ENCODE results near the gene PIGH. TPM values are rescaled to one million over a fixed set of nuclear protein-coding genes. Genes with fewer than 3 reads are reported as not detected.
A peak's percentile ranks its signal among the peaks of the same experiment; 100 is the strongest.

The PIGH gene, protein sequence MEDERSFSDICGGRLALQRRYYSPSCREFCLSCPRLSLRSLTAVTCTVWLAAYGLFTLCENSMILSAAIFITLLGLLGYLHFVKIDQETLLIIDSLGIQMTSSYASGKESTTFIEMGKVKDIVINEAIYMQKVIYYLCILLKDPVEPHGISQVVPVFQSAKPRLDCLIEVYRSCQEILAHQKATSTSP
- 9.8 and 13.0 TPM in 2 replicates for total RNA-seq (2021)
- Bru-seq, nascent RNA, result percentile 56 among the genes with signal in this experiment
- percentile 46 among the genes with signal in this experiment for BruChase-seq, experiment 1, labeled RNA remaining after a 2-hour chase
- BruChase-seq, experiment 2, labeled RNA remaining after a 6-hour chase, result percentile 60 among the genes with signal in this experiment
- long read RNA-seq, transcript PIGH-201 (4 exons, 1,420 nt), result major isoform, 34 of 42 reads
- long read RNA-seq, partial matches to known transcripts, result 0 of 42 reads
- long read RNA-seq, other reads (novel, unspliced or antisense), result 5 of 42 reads

DNA sequence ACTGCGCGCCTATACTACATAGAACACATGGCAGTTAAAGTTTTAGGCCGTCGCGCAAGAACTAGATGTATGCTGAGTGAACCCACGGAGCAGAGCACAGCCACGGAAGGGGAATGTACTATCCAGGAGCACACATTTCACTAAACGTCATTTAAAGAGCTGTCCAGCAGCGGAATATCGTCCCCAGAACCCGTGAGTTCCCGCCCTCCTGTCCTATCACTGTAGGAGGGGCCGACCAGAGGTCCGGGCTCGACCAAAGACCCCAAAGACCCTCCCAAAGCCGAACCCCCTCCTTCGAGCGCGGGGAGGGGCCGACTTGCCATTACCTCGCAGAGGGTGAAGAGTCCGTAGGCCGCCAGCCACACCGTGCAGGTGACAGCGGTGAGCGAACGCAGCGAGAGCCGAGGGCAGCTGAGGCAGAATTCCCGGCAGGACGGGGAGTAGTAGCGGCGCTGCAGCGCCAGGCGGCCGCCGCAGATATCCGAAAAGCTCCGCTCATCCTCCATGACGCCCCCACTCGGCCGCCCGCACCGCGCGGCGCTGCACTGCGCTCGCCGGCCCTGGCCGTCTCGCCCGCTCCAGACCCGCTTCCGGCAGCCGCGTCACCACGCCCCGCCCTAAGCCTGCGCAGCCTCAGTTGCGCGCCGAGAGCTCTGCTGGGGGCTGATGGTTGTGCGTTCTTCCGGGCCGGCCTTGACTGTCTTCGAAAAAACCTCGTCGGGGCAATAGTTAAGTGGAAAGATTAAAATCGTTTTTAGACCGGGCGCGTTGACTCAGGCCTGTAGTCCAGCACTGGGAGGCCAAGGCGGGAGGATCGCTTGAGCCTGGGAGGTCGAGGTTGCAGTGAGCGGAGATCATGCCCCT lies at the start of gene PIGH:
TSS of gene PIGH (minus strand) at position 571 of the 864 bp plus-strand sequence. CDS start at position 506, 65 bp downstream.
- H3F3A ChIP-seq (ENCODE audit: insufficient read depth, low read depth), result peaks cover 38% of the 10 kb centered on the region
- TF ChIP-seq EZH2 (IDR thresholded peaks at IDR 0.05; ENCODE audit: low read depth), result no peak
- TF ChIP-seq, protein P1, sequence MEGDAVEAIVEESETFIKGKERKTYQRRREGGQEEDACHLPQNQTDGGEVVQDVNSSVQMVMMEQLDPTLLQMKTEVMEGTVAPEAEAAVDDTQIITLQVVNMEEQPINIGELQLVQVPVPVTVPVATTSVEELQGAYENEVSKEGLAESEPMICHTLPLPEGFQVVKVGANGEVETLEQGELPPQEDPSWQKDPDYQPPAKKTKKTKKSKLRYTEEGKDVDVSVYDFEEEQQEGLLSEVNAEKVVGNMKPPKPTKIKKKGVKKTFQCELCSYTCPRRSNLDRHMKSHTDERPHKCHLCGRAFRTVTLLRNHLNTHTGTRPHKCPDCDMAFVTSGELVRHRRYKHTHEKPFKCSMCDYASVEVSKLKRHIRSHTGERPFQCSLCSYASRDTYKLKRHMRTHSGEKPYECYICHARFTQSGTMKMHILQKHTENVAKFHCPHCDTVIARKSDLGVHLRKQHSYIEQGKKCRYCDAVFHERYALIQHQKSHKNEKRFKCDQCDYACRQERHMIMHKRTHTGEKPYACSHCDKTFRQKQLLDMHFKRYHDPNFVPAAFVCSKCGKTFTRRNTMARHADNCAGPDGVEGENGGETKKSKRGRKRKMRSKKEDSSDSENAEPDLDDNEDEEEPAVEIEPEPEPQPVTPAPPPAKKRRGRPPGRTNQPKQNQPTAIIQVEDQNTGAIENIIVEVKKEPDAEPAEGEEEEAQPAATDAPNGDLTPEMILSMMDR (conservative IDR thresholded peaks at IDR 0.05), result peak; percentile 63; the same call in 1 of the 2 replicates
- intact Hi-C loops (cut with micrococcal nuclease; ENCODE audit: unreplicated experiment), result no loop called here
- peak within 1 kb of the TSS; percentile 87 for H3K4me3 ChIP-seq
- CTCF ChIA-PET, result interaction anchor here (0.6 to 1.2 kb wide), 4 partner anchors 21 to 104 kb away, joined by 3 to 12 read pairs (median 8); no protein-coding TSS in a partner anchor
- BruUV-seq (replicated peaks), result no TSS peak
- peaks cover 18% of the 10 kb centered on the region for H3K4me1 ChIP-seq (replicated peaks; ENCODE audit: insufficient read depth)
- POLR2A ChIA-PET (ENCODE audit: unreplicated experiment), result interaction anchor here (0.5 to 0.7 kb wide), 7 partner anchors 13 to 1321 kb away, joined by 3 to 4 read pairs (median 3); partner anchors contain the start of gene PLEK2
- H3K4me2 ChIP-seq, result peak within 1 kb of the TSS; percentile 76
- no peaks in the 10 kb centered on the region for H4K20me1 ChIP-seq (ENCODE audit: insufficient read depth)
- H3K27me3 ChIP-seq (ENCODE audit: insufficient read depth, low read depth), result no peaks in the 10 kb centered on the region
- DNase-seq, result peak; percentile 69 to 91
- peaks cover 14% of the 10 kb centered on the region for H3K79me2 ChIP-seq (ENCODE audit: low read depth)
- H2AFZ ChIP-seq, result peak within 1 kb of the TSS; percentile 98
- H3K36me3 ChIP-seq (ENCODE audit: low read depth), result no peaks in the 10 kb centered on the region
- no peaks in the 10 kb centered on the region for H3K9me2 ChIP-seq (ENCODE audit: insufficient read depth)
- H3K27ac ChIP-seq, result peak within 1 kb of the TSS; percentile 55
- H3K9me3 ChIP-seq (ENCODE audit: insufficient read depth, low read depth), result no peaks in the 10 kb centered on the region

DNA sequence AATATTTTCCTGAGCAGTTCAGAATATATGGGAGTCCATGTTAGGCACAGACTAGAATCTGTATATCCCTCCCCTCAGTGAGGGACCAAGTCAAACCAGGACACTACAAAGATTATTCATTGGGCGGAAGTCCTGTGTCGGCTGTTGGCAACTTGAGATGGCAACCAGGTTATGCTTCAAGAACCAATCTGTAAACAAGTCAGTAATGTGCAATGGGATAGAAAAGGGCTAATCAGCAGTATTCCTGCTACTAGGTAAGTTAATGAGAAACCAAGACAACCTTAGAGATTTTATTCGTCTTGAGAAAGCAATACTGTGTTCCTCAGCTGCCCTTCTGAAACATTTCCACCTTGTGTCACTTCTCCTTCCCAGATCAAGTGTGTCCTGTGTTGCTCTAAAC lies 46.1 kb upstream of the PIGH start:
- TF ChIP-seq EZH2 (IDR thresholded peaks at IDR 0.05; ENCODE audit: low read depth), result no peak
- TF ChIP-seq, protein P1 (conservative IDR thresholded peaks at IDR 0.05), result no peak
- intact Hi-C loops (cut with micrococcal nuclease; ENCODE audit: unreplicated experiment), result no loop called here
- no peak for DNase-seq
- POLR2A ChIA-PET (ENCODE audit: unreplicated experiment), result no interaction called here
- Histone ChIP-seq H2AFZ (no peak overlapping the region), H3K4me1 (replicated peaks; ENCODE audit: insufficient read depth) (peaks cover 15% of the 10 kb centered on the region; the same call in 1 of the 2 replicates), H3K9me2 (ENCODE audit: insufficient read depth) (no peaks in the 10 kb centered on the region), H3K4me2 (no peak overlapping the region), H3K4me3 (no peak overlapping the region), H3F3A (ENCODE audit: insufficient read depth, low read depth) (peaks cover 24% of the 10 kb centered on the region; the same call in 1 of the 2 replicates), H3K27ac (no peak overlapping the region), H4K20me1 (ENCODE audit: insufficient read depth) (no peaks in the 10 kb centered on the region), H3K9me3 (ENCODE audit: insufficient read depth, low read depth) (no peaks in the 10 kb centered on the region), H3K27me3 (ENCODE audit: insufficient read depth, low read depth) (no peaks in the 10 kb centered on the region), H3K79me2 (ENCODE audit: low read depth) (no peaks in the 10 kb centered on the region), H3K36me3 (ENCODE audit: low read depth) (peaks cover 20% of the 10 kb centered on the region)
- CTCF ChIA-PET, result no interaction called here
- no TSS peak for BruUV-seq (replicated peaks)

DNA sequence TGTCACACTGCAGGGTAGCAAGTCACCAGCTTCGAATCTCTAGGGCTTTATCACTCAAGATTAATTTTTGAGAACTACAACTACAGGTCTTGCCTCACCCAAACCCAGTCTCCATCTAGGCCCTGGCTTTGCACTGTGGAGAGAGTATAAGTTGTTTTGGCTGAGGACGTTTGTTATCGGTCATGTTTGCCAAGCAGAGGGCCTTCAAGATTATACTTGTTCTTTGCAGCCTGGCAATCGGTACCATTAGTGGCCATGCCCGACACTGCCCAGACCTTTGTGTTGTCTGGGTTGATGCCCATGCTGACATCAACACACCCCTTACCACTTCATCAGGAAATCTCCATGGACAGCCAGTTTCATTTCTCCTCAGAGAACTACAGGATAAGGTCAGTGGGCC lies 45.3 kb upstream of the PIGH start:
- ChIA-PET CTCF (no interaction called here), POLR2A (ENCODE audit: unreplicated experiment) (no interaction called here)
- H2AFZ ChIP-seq, result no peak overlapping the region
- no peak overlapping the region for H3K4me3 ChIP-seq
- TF ChIP-seq, protein P1 (conservative IDR thresholded peaks at IDR 0.05), result no peak
- no peak for TF ChIP-seq EZH2 (IDR thresholded peaks at IDR 0.05; ENCODE audit: low read depth)
- no peaks in the 10 kb centered on the region for H3K79me2 ChIP-seq (ENCODE audit: low read depth)
- H3K9me3 ChIP-seq (ENCODE audit: insufficient read depth, low read depth), result no peaks in the 10 kb centered on the region
- peaks cover 15% of the 10 kb centered on the region; the same call in 1 of the 2 replicates for H3K4me1 ChIP-seq (replicated peaks; ENCODE audit: insufficient read depth)
- BruUV-seq (replicated peaks), result no TSS peak
- H3K4me2 ChIP-seq, result no peak overlapping the region
- DNase-seq, result no peak
- H3K27ac ChIP-seq, result no peak overlapping the region
- intact Hi-C loops (cut with micrococcal nuclease; ENCODE audit: unreplicated experiment), result no loop called here
- H4K20me1 ChIP-seq (ENCODE audit: insufficient read depth), result no peaks in the 10 kb centered on the region
- H3K9me2 ChIP-seq (ENCODE audit: insufficient read depth), result no peaks in the 10 kb centered on the region
- H3K36me3 ChIP-seq (ENCODE audit: low read depth), result peaks cover 13% of the 10 kb centered on the region; the same call in 1 of the 2 replicates
- H3F3A ChIP-seq (ENCODE audit: insufficient read depth, low read depth), result peaks cover 21% of the 10 kb centered on the region; the same call in 1 of the 2 replicates
- H3K27me3 ChIP-seq (ENCODE audit: insufficient read depth, low read depth), result no peaks in the 10 kb centered on the region
